ENCODE results near the gene ASCL2.

Gene ASCL2

GRCh38 chr11:2302896-2303626 is 32.7 kb upstream of the ASCL2 start:
- H3K4me3 ChIP-seq (ENCODE audit: severe bottlenecking), result no peak overlapping the region
- no peaks in the 10 kb centered on the region for H3K4me1 ChIP-seq (ENCODE audit: insufficient read depth, poor library complexity, severe bottlenecking)
- no peaks in the 10 kb centered on the region for H3K36me3 ChIP-seq (ENCODE audit: low read depth)
- no peak for TF ChIP-seq CTCF (IDR thresholded peaks at IDR 0.05; ENCODE audit: poor library complexity, severe bottlenecking)
- DNase-seq (ENCODE audit: low spot score), result no peak
- ATAC-seq (ENCODE audit: low read depth), result no peak
- no peaks in the 10 kb centered on the region for H3K9me3 ChIP-seq (ENCODE audit: severe bottlenecking)
- no peaks in the 10 kb centered on the region for H3K27me3 ChIP-seq (ENCODE audit: insufficient read depth, poor library complexity, severe bottlenecking)
- no peak overlapping the region for H3K27ac ChIP-seq (ENCODE audit: poor library complexity, severe bottlenecking)

GRCh38 chr11:2302306-2302895 is 32.0 kb upstream of the ASCL2 start:
- H3K27ac ChIP-seq (ENCODE audit: poor library complexity, severe bottlenecking), result no peak overlapping the region
- ATAC-seq (ENCODE audit: low read depth), result no peak

GRCh38 chr11:2301631-2302305 is 31.4 kb upstream of the ASCL2 start, which contains the start of the genes C11orf21 and TSPAN32:
Gene C11orf21, minus strand, starts transcription at chr11:2301918. Its CDS starts 110 bp downstream, at chr11:2301808.
Gene TSPAN32, plus strand, starts transcription at chr11:2302013. Its CDS starts 137 bp downstream, at chr11:2302150.
- H3K27ac ChIP-seq (ENCODE audit: poor library complexity, severe bottlenecking), result no peak within 1 kb of the TSS
- ATAC-seq (ENCODE audit: low read depth) (no peak), DNase-seq (ENCODE audit: low spot score) (no peak)
- no peaks in the 10 kb centered on the region for H3K4me1 ChIP-seq (ENCODE audit: insufficient read depth, poor library complexity, severe bottlenecking)
- H3K4me3 ChIP-seq (ENCODE audit: severe bottlenecking), result no peak within 1 kb of the TSS
- no peaks in the 10 kb centered on the region for H3K9me3 ChIP-seq (ENCODE audit: severe bottlenecking)
- TF ChIP-seq CTCF (IDR thresholded peaks at IDR 0.05; ENCODE audit: poor library complexity, severe bottlenecking), result no peak
- no peaks in the 10 kb centered on the region for H3K36me3 ChIP-seq (ENCODE audit: low read depth)
- H3K27me3 ChIP-seq (ENCODE audit: insufficient read depth, poor library complexity, severe bottlenecking), result no peaks in the 10 kb centered on the region

More at GRCh38 chr11:2302306-2302895, 32.0 kb upstream of the ASCL2 start:
- no peaks in the 10 kb centered on the region for H3K27me3 ChIP-seq (ENCODE audit: insufficient read depth, poor library complexity, severe bottlenecking)
- peak; percentile 62 for DNase-seq (ENCODE audit: low spot score)
- no peak overlapping the region for H3K4me3 ChIP-seq (ENCODE audit: severe bottlenecking)
- TF ChIP-seq CTCF (IDR thresholded peaks at IDR 0.05; ENCODE audit: poor library complexity, severe bottlenecking), result no peak
- no peaks in the 10 kb centered on the region for H3K4me1 ChIP-seq (ENCODE audit: insufficient read depth, poor library complexity, severe bottlenecking)
- H3K9me3 ChIP-seq (ENCODE audit: severe bottlenecking), result no peaks in the 10 kb centered on the region
- H3K36me3 ChIP-seq (ENCODE audit: low read depth), result no peaks in the 10 kb centered on the region

GRCh38 chr11:2300936-2301630 is 30.7 kb upstream of the ASCL2 start:
- ATAC-seq (ENCODE audit: low read depth) (no peak), DNase-seq (ENCODE audit: low spot score) (no peak)
- Histone ChIP-seq H3K4me3 (ENCODE audit: severe bottlenecking) (no peak overlapping the region), H3K27me3 (ENCODE audit: insufficient read depth, poor library complexity, severe bottlenecking) (no peaks in the 10 kb centered on the region), H3K4me1 (ENCODE audit: insufficient read depth, poor library complexity, severe bottlenecking) (no peaks in the 10 kb centered on the region), H3K36me3 (ENCODE audit: low read depth) (no peaks in the 10 kb centered on the region), H3K9me3 (ENCODE audit: severe bottlenecking) (no peaks in the 10 kb centered on the region), H3K27ac (ENCODE audit: poor library complexity, severe bottlenecking) (no peak overlapping the region)
- TF ChIP-seq CTCF (IDR thresholded peaks at IDR 0.05; ENCODE audit: poor library complexity, severe bottlenecking), result no peak

Measured in RWPE2 (cell line).